A549 treated with GW870086 at 1 μM for 4 hours (cell line): ENCODE data around the gene EIF4E2. TPM values are rescaled to one million over a fixed set of nuclear protein-coding genes. Genes with fewer than 3 reads are reported as not detected.

Experiments used
- total RNA-seq: library from RNA; stranded (reverse); fragments of 200-300 nt; extraction: Qiagen RNA extraction; gene quantifications from 5 replicates; pipeline ENCODE4 v1.2.3, GENCODE V29; 2022; ENCODE audit warnings: low read depth

Gene EIF4E2
- total RNA-seq: 85.6 to 170 TPM (median 89.9 TPM) in 5 replicates

GRCh38 chr2:232550354-232551249, at the start of gene EIF4E2, which contains the start of gene TIGD1:
TSS of gene EIF4E2 (plus strand) at chr2:232550689. CDS start at chr2:232550725, 36 bp downstream.
TSS of gene TIGD1 (minus strand) at chr2:232550557. CDS start at chr2:232549882, 675 bp downstream.

GRCh38 chr2:232519581-232520438, 30.7 kb upstream of the EIF4E2 start, which contains the start of gene PRSS56:
TSS of gene PRSS56 (plus strand) at chr2:232520388. CDS start at chr2:232520599, 211 bp downstream.

GRCh38 chr2:232525791-232526371, 24.6 kb upstream of the EIF4E2 start, which contains the start of gene CHRND:
TSS of gene CHRND (plus strand) at chr2:232526160. CDS start at chr2:232526216, 56 bp downstream.

GRCh38 chr2:232539298-232540231, 10.9 kb upstream of the EIF4E2 start, which contains the start of gene CHRNG:
TSS of gene CHRNG (plus strand) at chr2:232539692. CDS start at chr2:232539748, 56 bp downstream.

Other genes starting within 250 kb of the EIF4E2 start
- gene ALPP, start 171.9 kb upstream of the EIF4E2 start, total RNA-seq: 4.4 to 5.3 TPM (median 4.8 TPM) in 5 replicates
- 0.24 to 0.47 TPM (median 0.38 TPM) in 5 replicates for gene ALPG, start 143.8 kb upstream of the EIF4E2 start, total RNA-seq
- 0.06 to 0.15 TPM in 2 of 5 replicates, not detected in the others for gene ALPI, start 94.5 kb upstream of the EIF4E2 start, total RNA-seq
- gene ECEL1, start 62.9 kb upstream of the EIF4E2 start, total RNA-seq: 0.08 to 0.32 TPM (median 0.23 TPM) in 4 of 5 replicates, not detected in the other
- gene PRSS56, start 30.3 kb upstream of the EIF4E2 start, total RNA-seq: 0.09 to 0.16 TPM (median 0.11 TPM) in 5 replicates
- gene CHRND, start 24.5 kb upstream of the EIF4E2 start, total RNA-seq: not detected in 5 replicates
- not detected in 5 replicates for gene CHRNG, start 11.0 kb upstream of the EIF4E2 start, total RNA-seq
- gene TIGD1, start 132 bp upstream of the EIF4E2 start, total RNA-seq: 4.6 to 5.2 TPM (median 4.9 TPM) in 5 replicates
- gene EFHD1, start 82.9 kb downstream of the EIF4E2 start, total RNA-seq: 3.3 to 4.9 TPM (median 3.6 TPM) in 5 replicates
- gene GIGYF2, start 146.6 kb downstream of the EIF4E2 start, total RNA-seq: 23.2 to 28.1 TPM (median 27.8 TPM) in 5 replicates
- gene KCNJ13, start 225.9 kb downstream of the EIF4E2 start, total RNA-seq: not detected in 5 replicates